ENCODE data around the gene COX11. TPM values are rescaled to one million over a fixed set of nuclear protein-coding genes. Genes with fewer than 3 reads are reported as not detected.
A peak's percentile ranks its signal among the peaks of the same experiment; 100 is the strongest.

Gene COX11
- total RNA-seq, 2 donors from 2014 or later = 52.6 to 61.7 TPM

- Histone ChIP-seq H3K27ac (peak overlapping the region; percentile 82 to 84), H3K36me3 (peaks cover 2% of the 10 kb centered on the region), H3K4me1 (ENCODE audit: control insufficient read depth in 1 of 2, low read depth in 2 of 2) (peaks cover 7 to 23% of the 10 kb centered on the region in 2 donors), H3K4me3 (peak overlapping the region; percentile 88), H3K9me3 (no peaks in the 10 kb centered on the region), H3K27me3 (replicated peaks; ENCODE audit: insufficient read depth) (no peaks in the 10 kb centered on the region)
- TF ChIP-seq CTCF (IDR thresholded peaks at IDR 0.05) = no peak
- DNase-seq (ENCODE audit: low spot score) (no peak), ATAC-seq (ENCODE audit: insufficient number of reproducible peaks, low FRiP score, low read depth) (peak; percentile 59)
Observed at GRCh38 chr17:54968988-54969332, 506 bp upstream of the COX11 start.

- no peaks in the 10 kb centered on the region for H3K9me3 ChIP-seq
- H3K4me1 ChIP-seq (ENCODE audit: control insufficient read depth in 1 of 2, low read depth in 2 of 2) = peaks cover 7 to 23% of the 10 kb centered on the region in 2 donors
- no peaks in the 10 kb centered on the region for H3K27me3 ChIP-seq (replicated peaks; ENCODE audit: insufficient read depth)
- H3K27ac ChIP-seq = peak overlapping the region; percentile 82 to 84
- TF ChIP-seq CTCF (IDR thresholded peaks at IDR 0.05) = no peak
- DNase-seq (ENCODE audit: low spot score) (no peak), ATAC-seq (ENCODE audit: insufficient number of reproducible peaks, low FRiP score, low read depth) (peak; percentile 20)
- H3K4me3 ChIP-seq = peak overlapping the region; percentile 88
- H3K36me3 ChIP-seq = peaks cover 8% of the 10 kb centered on the region
Observed at GRCh38 chr17:54967621-54968261, 713 bp downstream of the COX11 start.

GRCh38 chr17:54956791-54957190 is 11.7 kb downstream of the COX11 start:
- DNase-seq (ENCODE audit: low spot score) (no peak), ATAC-seq (ENCODE audit: insufficient number of reproducible peaks, low FRiP score, low read depth) (no peak)
- Histone ChIP-seq H3K27me3 (replicated peaks; ENCODE audit: insufficient read depth) (no peaks in the 10 kb centered on the region), H3K36me3 (peaks cover 21% of the 10 kb centered on the region), H3K4me1 (ENCODE audit: control insufficient read depth in 1 of 2, low read depth in 2 of 2) (no peaks in the 10 kb centered on the region), H3K9me3 (no peaks in the 10 kb centered on the region), H3K4me3 (no peak overlapping the region), H3K27ac (no peak overlapping the region)
- TF ChIP-seq CTCF (IDR thresholded peaks at IDR 0.05) = no peak

- no peak overlapping the region for H3K27ac ChIP-seq
- H3K4me1 ChIP-seq (ENCODE audit: control insufficient read depth in 1 of 2, low read depth in 2 of 2) = no peaks in the 10 kb centered on the region
- no peak overlapping the region for H3K4me3 ChIP-seq
- H3K36me3 ChIP-seq = peaks cover 10% of the 10 kb centered on the region
- DNase-seq (ENCODE audit: low spot score) = no peak
- H3K27me3 ChIP-seq (replicated peaks; ENCODE audit: insufficient read depth) = no peaks in the 10 kb centered on the region
- no peak for ATAC-seq (ENCODE audit: insufficient number of reproducible peaks, low FRiP score, low read depth)
- H3K9me3 ChIP-seq = no peaks in the 10 kb centered on the region
- no peak for TF ChIP-seq CTCF (IDR thresholded peaks at IDR 0.05)
Observed at GRCh38 chr17:54951286-54951685, 17.2 kb downstream of the COX11 start.

GRCh38 chr17:54950116-54950515 is 18.3 kb downstream of the COX11 start:
- no peak for TF ChIP-seq CTCF (IDR thresholded peaks at IDR 0.05)
- peaks cover 10% of the 10 kb centered on the region for H3K36me3 ChIP-seq

More at GRCh38 chr17:54950116-54950515, 18.3 kb downstream of the COX11 start:
- Histone ChIP-seq H3K9me3 (no peaks in the 10 kb centered on the region), H3K27me3 (replicated peaks; ENCODE audit: insufficient read depth) (no peaks in the 10 kb centered on the region), H3K27ac (no peak overlapping the region), H3K4me1 (ENCODE audit: control insufficient read depth in 1 of 2, low read depth in 2 of 2) (no peaks in the 10 kb centered on the region), H3K4me3 (no peak overlapping the region)
- ATAC-seq (ENCODE audit: insufficient number of reproducible peaks, low FRiP score, low read depth) = no peak
- no peak for DNase-seq (ENCODE audit: low spot score)
